ENCODE measurements around the gene MAPK8IP3.

Gene MAPK8IP3

GRCh38 chr16:1816396-1817275, 110.6 kb downstream of the MAPK8IP3 start:
- no peak for DNase-seq

- no peak for DNase-seq
Observed at GRCh38 chr16:1817276-1817589, 111.2 kb downstream of the MAPK8IP3 start.

DNA sequence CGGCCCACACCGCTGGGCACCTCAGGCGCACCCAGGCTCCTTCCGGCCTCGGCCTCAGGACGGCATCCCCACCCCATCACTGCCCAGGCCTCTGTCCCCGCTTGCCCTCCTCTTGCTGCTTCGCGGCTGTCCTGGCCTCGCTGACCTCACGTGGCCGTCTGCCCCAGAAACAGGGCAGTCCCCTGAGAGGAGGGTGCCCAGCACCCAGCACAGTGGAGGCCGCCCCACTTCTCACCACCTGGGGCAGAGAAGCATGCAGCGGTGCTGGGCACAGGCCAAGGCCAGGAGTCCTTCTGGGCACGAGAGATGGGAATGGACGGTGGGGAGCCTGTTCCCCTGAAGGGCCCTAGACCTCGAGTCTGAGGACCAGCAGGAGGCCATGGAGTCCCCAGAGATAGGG, 111.7 kb downstream of the MAPK8IP3 start:
- no peak for DNase-seq

DNA sequence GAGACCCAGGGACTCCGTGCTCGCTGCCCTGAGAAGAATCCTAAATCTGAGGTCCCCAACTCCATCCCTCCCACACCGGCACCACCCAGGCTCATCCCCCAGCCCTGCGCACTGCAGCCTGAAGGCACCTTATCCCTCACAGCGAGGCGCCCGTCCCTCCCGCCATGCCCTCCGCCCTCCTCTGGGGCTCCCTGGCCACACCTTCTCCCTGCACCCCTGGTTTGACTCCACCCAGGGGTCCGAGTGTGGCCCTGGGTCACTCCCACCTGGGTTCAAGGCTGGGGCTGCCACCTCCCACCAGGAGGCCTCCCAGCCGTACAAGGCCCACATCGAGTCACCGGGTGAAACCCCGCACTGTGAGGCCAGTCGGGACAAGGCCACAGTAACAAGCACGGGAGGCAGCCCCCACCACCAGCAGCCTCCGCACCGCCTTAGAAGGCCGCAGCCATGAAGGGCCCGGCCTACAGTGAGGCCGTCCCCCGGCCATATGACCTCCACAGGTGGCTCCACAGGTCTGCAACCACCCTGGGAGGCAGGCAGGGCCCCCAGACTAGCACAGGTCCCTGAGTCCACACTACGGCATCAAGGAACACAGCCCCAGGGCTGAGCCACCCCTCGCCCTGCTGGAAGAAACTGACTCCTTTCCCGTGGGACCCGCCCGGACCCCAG, 112.3 kb downstream of the MAPK8IP3 start:
- no peak for DNase-seq

GRCh38 chr16:1818873-1819525, 113.0 kb downstream of the MAPK8IP3 start:
- no peak for DNase-seq

GRCh38 chr16:1819611-1820010, 113.6 kb downstream of the MAPK8IP3 start:
- no peak for DNase-seq
